ENCODE results near the gene CFAP73. TPM values are rescaled to one million over a fixed set of nuclear protein-coding genes. Genes with fewer than 3 reads are reported as not detected.

CFAP73 gene
- total RNA-seq, 1 experiment from 2014 or later, result 0.34 TPM

DNA sequence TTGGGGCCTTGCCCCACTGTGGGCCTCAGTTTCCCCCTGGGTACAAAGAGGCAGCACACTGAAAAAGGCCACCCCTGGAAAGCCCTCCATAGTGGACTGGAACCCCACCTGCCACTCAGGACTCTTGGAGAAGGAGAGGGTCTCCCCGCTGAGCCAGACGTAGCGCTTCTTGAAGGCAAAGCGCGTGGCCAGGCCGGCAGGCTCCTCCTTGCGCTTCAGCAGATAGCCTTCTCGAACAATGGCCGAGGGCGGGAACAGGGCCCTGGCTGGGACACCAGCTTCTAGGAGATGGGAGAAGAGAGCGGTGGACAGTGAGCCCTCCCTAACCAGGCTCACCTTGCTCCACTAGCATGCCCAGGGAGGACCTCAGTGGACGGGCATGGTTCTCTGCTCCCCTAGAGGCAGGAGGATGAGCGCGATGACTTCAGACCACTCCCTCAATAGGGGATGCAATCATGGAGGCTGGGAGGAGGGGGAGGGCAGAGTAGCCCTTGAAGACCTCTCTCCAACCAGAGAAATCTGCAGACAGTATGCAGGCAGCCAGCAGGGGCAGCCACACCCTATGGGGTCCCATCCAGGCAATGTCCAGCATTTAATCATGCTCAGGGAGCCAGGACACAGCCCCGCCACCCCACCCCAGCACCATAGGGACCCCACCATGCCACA lies 43.8 kb upstream of the CFAP73 start:
- H3K79me2 ChIP-seq (ENCODE audit: insufficient read depth, low read length), result no peaks in the 10 kb centered on the region
- BruUV-seq (replicated peaks), result no TSS peak
- no peak overlapping the region for H2AFZ ChIP-seq (ENCODE audit: low read depth, low read length, poor library complexity, severe bottlenecking)
- H4K20me1 ChIP-seq (ENCODE audit: insufficient read depth), result no peaks in the 10 kb centered on the region
- H3K4me1 ChIP-seq (ENCODE audit: control insufficient read depth in 1 of 2, insufficient read depth in 2 of 2, low read length in 2 of 2), result no peaks in the 10 kb centered on the region; a peak in 1 of 4 replicates
- H3K36me3 ChIP-seq (ENCODE audit: control insufficient read depth in 1 of 2, insufficient read depth in 2 of 2, low read length in 2 of 2), result no peaks in the 10 kb centered on the region
- H3K4me3 ChIP-seq (replicated peaks in 1 of 2; ENCODE audit: low read depth in 1 of 2, low read length in 2 of 2), result no peak overlapping the region
- intact Hi-C loops (cut with micrococcal nuclease), result no loop called here
- H3K4me2 ChIP-seq (ENCODE audit: low read length), result no peak overlapping the region
- ChIA-PET RAD21 (ENCODE audit: low non-redundant PET in 1 of 2, low total read pairs in 2 of 2, uncharacterized antibody in 2 of 2, unreplicated experiment in 2 of 2) (no interaction called here), POLR2A (no interaction called here), CTCF (no interaction called here)
- no peaks in the 10 kb centered on the region for H3K9me3 ChIP-seq (ENCODE audit: control insufficient read depth in 1 of 2, insufficient read depth in 1 of 2, low read depth in 1 of 2, low read length in 2 of 2)
- ATAC-seq (no peak; the same call in 1 of the 2 replicates), DNase-seq (ENCODE audit: low read depth, low spot score) (no peak)
- TF ChIP-seq, protein P1, sequence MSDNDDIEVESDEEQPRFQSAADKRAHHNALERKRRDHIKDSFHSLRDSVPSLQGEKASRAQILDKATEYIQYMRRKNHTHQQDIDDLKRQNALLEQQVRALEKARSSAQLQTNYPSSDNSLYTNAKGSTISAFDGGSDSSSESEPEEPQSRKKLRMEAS (IDR thresholded peaks at IDR 0.05), result no peak
- TF ChIP-seq TCF7L2 (IDR thresholded peaks at IDR 0.05; ENCODE audit: borderline replicate concordance, extremely low read depth, insufficient read depth, insufficient read length) (no peak), RAD21 (IDR thresholded peaks at IDR 0.05; ENCODE audit: low read depth) (no peak)
- H3K9ac ChIP-seq (ENCODE audit: low read length), result no peak overlapping the region
- no peaks in the 10 kb centered on the region for H3K27me3 ChIP-seq (ENCODE audit: insufficient read depth, low read length)
- no peak overlapping the region for H3K27ac ChIP-seq (ENCODE audit: low read depth, low read length)
- H3K9me2 ChIP-seq (ENCODE audit: insufficient read depth), result no peaks in the 10 kb centered on the region

DNA sequence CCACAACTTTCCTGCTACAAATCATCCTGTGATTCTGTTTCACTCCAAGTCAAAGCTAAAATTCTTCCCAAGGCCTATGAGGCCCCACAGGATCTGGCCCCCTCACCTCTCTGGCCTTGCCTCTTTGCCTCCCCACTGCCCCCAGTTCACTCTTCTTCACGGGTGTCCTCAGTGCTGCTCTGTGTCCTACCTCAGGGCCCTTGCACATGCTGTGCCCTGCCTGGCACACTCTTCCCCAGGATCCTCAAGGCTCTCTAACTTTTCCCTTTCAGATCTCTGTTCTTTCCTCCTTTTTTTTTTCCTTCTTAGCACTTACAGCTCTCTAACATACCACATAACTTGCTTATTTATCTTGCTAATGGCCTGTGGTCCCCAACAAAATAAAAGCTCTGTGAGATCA lies 43.2 kb upstream of the CFAP73 start:
- RAD21 ChIA-PET (ENCODE audit: low non-redundant PET in 1 of 2, low total read pairs in 2 of 2, uncharacterized antibody in 2 of 2, unreplicated experiment in 2 of 2), result no interaction called here
- Histone ChIP-seq H3K27me3 (ENCODE audit: insufficient read depth, low read length) (no peaks in the 10 kb centered on the region), H3K4me2 (ENCODE audit: low read length) (no peak overlapping the region), H3K79me2 (ENCODE audit: insufficient read depth, low read length) (no peaks in the 10 kb centered on the region), H3K9me3 (ENCODE audit: control insufficient read depth in 1 of 2, insufficient read depth in 1 of 2, low read depth in 1 of 2, low read length in 2 of 2) (no peaks in the 10 kb centered on the region), H3K9me2 (ENCODE audit: insufficient read depth) (no peaks in the 10 kb centered on the region), H3K9ac (ENCODE audit: low read length) (no peak overlapping the region), H3K4me3 (replicated peaks in 1 of 2; ENCODE audit: low read depth in 1 of 2, low read length in 2 of 2) (no peak overlapping the region), H4K20me1 (ENCODE audit: insufficient read depth) (no peaks in the 10 kb centered on the region), H3K4me1 (ENCODE audit: control insufficient read depth in 1 of 2, insufficient read depth in 2 of 2, low read length in 2 of 2) (no peaks in the 10 kb centered on the region; a peak in 1 of 4 replicates), H3K36me3 (ENCODE audit: control insufficient read depth in 1 of 2, insufficient read depth in 2 of 2, low read length in 2 of 2) (no peaks in the 10 kb centered on the region), H2AFZ (ENCODE audit: low read depth, low read length, poor library complexity, severe bottlenecking) (no peak overlapping the region), H3K27ac (ENCODE audit: low read depth, low read length) (no peak overlapping the region)
- CTCF ChIA-PET, result no interaction called here
- POLR2A ChIA-PET, result no interaction called here
- no peak for ATAC-seq
- TF ChIP-seq POLR2A (IDR thresholded peaks at IDR 0.05; ENCODE audit: borderline replicate concordance, extremely low read depth, insufficient read depth, insufficient read length) (no peak), CEBPB (IDR thresholded peaks at IDR 0.05; ENCODE audit: low read depth) (no peak), ELF1 (IDR thresholded peaks at IDR 0.05; ENCODE audit: borderline replicate concordance, low read depth) (no peak), JUND (IDR thresholded peaks at IDR 0.05) (no peak), YY1 (IDR thresholded peaks at IDR 0.05; ENCODE audit: extremely low read depth, insufficient replicate concordance, low read depth, low read length) (no peak)
- no TSS peak for BruUV-seq (replicated peaks)
- intact Hi-C loops (cut with micrococcal nuclease), result no loop called here
- no peak for DNase-seq (ENCODE audit: low read depth, low spot score)

Measured in HCT116 (cell line).